HEK293 (cell line): Measurements from ENCODE around the gene EFHD1.

ENCODE experiments used
- CTCF ChIA-PET: fragments of 350-600 bp; formaldehyde crosslinking; extraction: SDS; loops from one replicate; lab custom pipeline; 2021; ENCODE audit warnings: antibody characterized with exemption; lab: Yijun Ruan, JAX
- POLR2A ChIA-PET: fragments of 300-600 bp; formaldehyde crosslinking; extraction: SDS; loops from one replicate; lab custom pipeline; 2020; ENCODE audit warnings: antibody characterized with exemption, inconsistent platforms; lab: Yijun Ruan, JAX
- H3K27ac ChIP-seq: fragments of 200-500 bp; sonication (Bioruptor generic); 2 replicates; pipeline ENCODE4 v1.5.1; 2014; ENCODE audit warnings: low read depth, low read length, control low read depth, inconsistent platforms; ENCODE audit errors: extremely low read depth
- H3K36me3 ChIP-seq, 2 experiments: fragments of 200-500 bp in 1 of 2; sonication (Bioruptor generic) in 1 of 2; 1 replicate in 1 of 2; 2 replicates in 1 of 2; pipeline ENCODE4 v1.5.1; 2014 to 2017; ENCODE audit warnings: inconsistent platforms in 2 of 2, low read length in 2 of 2; ENCODE audit not compliant: control insufficient read depth in 2 of 2, insufficient read depth in 1 of 2
- H3K4me1 ChIP-seq: fragments of 200-500 bp; sonication (Bioruptor generic); 2 replicates; pipeline ENCODE4 v1.5.1; 2014; ENCODE audit warnings: mild to moderate bottlenecking, low read length, inconsistent platforms; ENCODE audit not compliant: control insufficient read depth, insufficient read depth
- H3K4me3 ChIP-seq: 2 replicates; pipeline ENCODE4 v1.5.1; 2011; ENCODE audit warnings: low read depth, mild to moderate bottlenecking, control low read depth, low read length, moderate library complexity
- H3K9me3 ChIP-seq: fragments of 200-500 bp; sonication (Bioruptor generic); 2 replicates; pipeline ENCODE4 v1.5.1; 2014; ENCODE audit warnings: low read depth, low read length, inconsistent platforms; ENCODE audit not compliant: control insufficient read depth, insufficient read depth
- EGR2 ChIP-seq: fragments of 450-650 bp; formaldehyde crosslinking; IDR thresholded peaks from 2 replicates; pipeline ENCODE4 v1.5.1; 2016; ENCODE audit warnings: low read depth, missing biosample characterization, missing genetic modification characterization
- GFI1B ChIP-seq: fragments of 450-650 bp; formaldehyde crosslinking; IDR thresholded peaks from 2 replicates; pipeline ENCODE4 v1.5.1; 2016; ENCODE audit warnings: missing biosample characterization, missing genetic modification characterization
- KLF8 ChIP-seq: fragments of 450-650 bp; formaldehyde crosslinking; IDR thresholded peaks from 2 replicates; pipeline ENCODE4 v1.5.1; 2016; ENCODE audit warnings: missing biosample characterization, missing genetic modification characterization
- SETDB1 ChIP-seq: IDR thresholded peaks from one replicate; pipeline ENCODE4 v1.6.1; 2017; ENCODE audit warnings: mild to moderate bottlenecking, low read length, moderate library complexity, mixed read lengths; ENCODE audit not compliant: insufficient read length
- SP2 ChIP-seq: fragments of 450-650 bp; formaldehyde crosslinking; IDR thresholded peaks from 2 replicates; pipeline ENCODE4 v1.5.1; 2016; ENCODE audit warnings: missing biosample characterization, missing genetic modification characterization
- SP3 ChIP-seq: fragments of 450-650 bp; formaldehyde crosslinking; IDR thresholded peaks from 2 replicates; pipeline ENCODE4 v1.5.1; 2016; ENCODE audit warnings: missing biosample characterization, missing genetic modification characterization
- ZBTB20 ChIP-seq: fragments of 450-650 bp; formaldehyde crosslinking; IDR thresholded peaks from 2 replicates; pipeline ENCODE4 v1.5.1; 2016; ENCODE audit warnings: missing biosample characterization, missing genetic modification characterization
- ZBTB7A ChIP-seq: fragments of 450-650 bp; formaldehyde crosslinking; IDR thresholded peaks from 2 replicates; pipeline ENCODE4 v1.5.1; 2016; ENCODE audit warnings: low read depth, missing biosample characterization, missing genetic modification characterization
- ZIC2 ChIP-seq: fragments of 450-650 bp; formaldehyde crosslinking; IDR thresholded peaks from 2 replicates; pipeline ENCODE4 v1.5.1; 2016; ENCODE audit warnings: missing biosample characterization, missing genetic modification characterization
- ZNF132 ChIP-seq: fragments of 450-650 bp; formaldehyde crosslinking; IDR thresholded peaks from 2 replicates; pipeline ENCODE4 v1.5.1; 2017; ENCODE audit warnings: missing biosample characterization, missing genetic modification characterization, borderline replicate concordance
- ZNF239 ChIP-seq: fragments of 450-650 bp; formaldehyde crosslinking; IDR thresholded peaks from 2 replicates; pipeline ENCODE4 v1.5.1; 2016; ENCODE audit warnings: missing biosample characterization, missing genetic modification characterization
- ZNF335 ChIP-seq: fragments of 450-650 bp; formaldehyde crosslinking; conservative IDR thresholded peaks from 2 replicates; pipeline ENCODE4 v1.5.1; 2016; ENCODE audit warnings: missing biosample characterization, missing genetic modification characterization
- ZNF404 ChIP-seq: fragments of 450-650 bp; formaldehyde crosslinking; IDR thresholded peaks from 2 replicates; pipeline ENCODE4 v1.5.1; 2017; ENCODE audit warnings: missing biosample characterization, missing genetic modification characterization
- ZNF510 ChIP-seq: fragments of 450-650 bp; formaldehyde crosslinking; IDR thresholded peaks from 2 replicates; pipeline ENCODE4 v1.5.1; 2018; ENCODE audit warnings: mild to moderate bottlenecking, missing genetic modification characterization, missing biosample characterization; ENCODE audit not compliant: insufficient replicate concordance
- ZNF529 ChIP-seq: fragments of 450-650 bp; formaldehyde crosslinking; IDR thresholded peaks from 2 replicates; pipeline ENCODE4 v1.5.1; 2017; ENCODE audit warnings: missing genetic modification characterization, missing biosample characterization; ENCODE audit not compliant: insufficient replicate concordance
- ZNF555 ChIP-seq: fragments of 450-650 bp; formaldehyde crosslinking; conservative IDR thresholded peaks from 2 replicates; pipeline ENCODE4 v1.5.1; 2017; ENCODE audit warnings: missing biosample characterization, mild to moderate bottlenecking, missing genetic modification characterization, inconsistent platforms
- ZNF560 ChIP-seq: fragments of 450-650 bp; formaldehyde crosslinking; IDR thresholded peaks from 2 replicates; pipeline ENCODE4 v1.5.1; 2017; ENCODE audit warnings: missing biosample characterization, missing genetic modification characterization, borderline replicate concordance
- ZNF571 ChIP-seq: fragments of 450-650 bp; formaldehyde crosslinking; IDR thresholded peaks from 2 replicates; pipeline ENCODE4 v1.5.0; 2017; ENCODE audit warnings: missing biosample characterization, missing genetic modification characterization
- ZNF621 ChIP-seq: fragments of 450-650 bp; formaldehyde crosslinking; IDR thresholded peaks from 2 replicates; pipeline ENCODE4 v1.5.1; 2017; ENCODE audit warnings: missing biosample characterization, missing genetic modification characterization
- ZNF677 ChIP-seq: fragments of 450-650 bp; IDR thresholded peaks from 2 replicates; pipeline ENCODE4 v1.5.0; 2018; ENCODE audit warnings: missing biosample characterization, mild to moderate bottlenecking, missing genetic modification characterization, moderate library complexity
- ZNF776 ChIP-seq: fragments of 450-650 bp; formaldehyde crosslinking; IDR thresholded peaks from 2 replicates; pipeline ENCODE4 v1.5.0; 2017; ENCODE audit warnings: missing biosample characterization, missing genetic modification characterization, borderline replicate concordance
- ZNF791 ChIP-seq: fragments of 450-650 bp; formaldehyde crosslinking; IDR thresholded peaks from 2 replicates; pipeline ENCODE4 v1.5.1; 2016; ENCODE audit warnings: missing biosample characterization, missing genetic modification characterization
- TF ChIP-seq, protein P1 (sequence below): fragments of 450-650 bp; formaldehyde crosslinking; IDR thresholded peaks from 2 replicates; pipeline ENCODE4 v1.5.1; 2016; ENCODE audit warnings: missing biosample characterization, missing genetic modification characterization

EFHD1 gene

DNA sequence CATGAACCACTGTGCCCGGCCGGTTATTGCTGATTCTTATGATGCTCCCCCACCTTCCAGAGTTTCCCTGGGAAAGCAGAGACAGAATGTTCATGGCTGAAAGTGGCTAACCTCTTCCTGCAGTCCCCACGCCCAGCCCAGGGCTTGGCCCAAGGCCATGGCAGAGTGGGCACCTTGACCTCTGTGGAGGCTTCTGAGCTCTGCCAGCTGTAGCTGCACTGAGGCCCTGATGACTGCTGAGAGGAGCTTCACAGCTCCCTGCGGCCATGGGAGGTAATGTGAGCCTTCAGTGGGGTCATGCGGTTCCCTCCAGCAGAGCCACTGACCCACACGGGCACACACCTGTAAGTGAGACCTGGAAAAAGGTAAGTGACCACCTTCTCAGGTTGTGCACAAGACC lies 13.3 kb downstream of the EFHD1 start (continued):
- TF ChIP-seq ZNF791 (no peak), ZNF132 (no peak), ZBTB7A (tag by site-specific recombination) (no peak), ZNF560 (no peak), EGR2 (tag by site-specific recombination) (no peak), GFI1B (no peak), SETDB1 (no peak), ZNF335 (tag by site-specific recombination) (no peak), ZNF621 (tag by site-specific recombination) (no peak), ZNF571 (tag by site-specific recombination) (no peak), ZNF776 (tag by site-specific recombination) (no peak)

DNA sequence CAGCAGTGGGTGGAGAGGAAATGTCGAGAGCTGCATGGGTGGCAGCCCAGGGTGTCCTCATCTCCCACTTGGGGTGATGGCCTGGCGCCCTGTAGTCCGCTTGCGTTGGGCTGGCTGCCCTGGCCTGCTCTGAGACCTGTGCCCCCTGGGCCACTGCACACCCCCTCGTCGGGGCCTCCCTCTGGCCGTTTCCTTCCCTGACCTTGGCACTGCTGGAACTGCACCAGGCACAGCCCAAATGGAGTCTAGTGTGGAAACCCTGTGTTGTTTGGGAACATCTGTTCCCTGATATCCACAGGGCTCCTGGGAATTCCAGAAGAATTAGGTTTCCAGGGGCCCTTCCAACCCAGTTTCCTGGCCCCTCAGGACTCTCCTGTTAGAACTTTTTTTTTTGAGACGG lies 13.9 kb downstream of the EFHD1 start:
- peaks cover 3% of the 10 kb centered on the region; the same call in 1 of the 2 replicates for H3K4me1 ChIP-seq

DNA sequence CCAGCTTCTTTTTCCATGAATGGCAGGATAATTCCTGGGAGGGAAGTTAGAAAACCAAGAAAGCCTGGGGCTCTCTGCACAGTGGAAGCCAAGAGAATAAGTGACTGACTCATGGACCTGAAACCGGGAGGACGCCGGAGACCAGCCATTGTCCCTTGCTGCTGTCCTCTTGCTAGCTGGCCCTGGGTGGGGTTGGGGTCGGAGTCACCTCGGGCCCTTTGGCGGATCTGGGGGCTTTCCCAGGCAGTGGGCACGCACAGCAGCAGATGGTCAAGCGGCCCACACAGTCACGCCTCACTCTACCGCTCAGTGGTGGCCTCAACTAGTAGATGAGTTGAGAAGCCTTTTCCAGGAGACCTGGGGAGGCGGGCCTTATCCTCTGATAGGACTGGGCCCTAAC lies 15.6 kb downstream of the EFHD1 start:
- peaks cover 3% of the 10 kb centered on the region; the same call in 1 of the 2 replicates for H3K4me1 ChIP-seq
- TF ChIP-seq SP2 (no peak), ZNF510 (tag by site-specific recombination) (no peak), EGR2 (tag by site-specific recombination) (no peak), ZBTB20 (tag by site-specific recombination) (no peak), ZNF677 (tag by site-specific recombination) (no peak), ZNF555 (tag by site-specific recombination) (no peak), ZNF529 (no peak), ZNF239 (tag by site-specific recombination) (no peak), ZNF560 (no peak), KLF8 (no peak), SP3 (tag by site-specific recombination) (no peak), ZNF132 (no peak)
- TF ChIP-seq, protein P1, sequence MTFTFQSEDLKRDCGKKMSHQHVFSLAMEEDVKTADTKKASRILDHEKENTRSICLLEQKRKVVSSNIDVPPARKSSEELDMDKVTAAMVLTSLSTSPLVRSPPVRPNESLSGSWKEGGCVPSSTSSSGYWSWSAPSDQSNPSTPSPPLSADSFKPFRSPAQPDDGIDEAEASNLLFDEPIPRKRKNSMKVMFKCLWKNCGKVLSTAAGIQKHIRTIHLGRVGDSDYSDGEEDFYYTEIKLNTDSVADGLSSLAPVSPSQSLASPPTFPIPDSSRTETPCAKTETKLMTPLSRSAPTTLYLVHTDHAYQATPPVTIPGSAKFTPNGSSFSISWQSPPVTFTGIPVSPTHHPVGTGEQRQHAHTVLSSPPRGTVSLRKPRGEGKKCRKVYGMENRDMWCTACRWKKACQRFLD (tag by site-specific recombination) = no peak
- ChIA-PET CTCF (interaction anchor here (0.7 kb wide), 1 partner anchor 44 kb away, joined by 3 read pairs; no protein-coding TSS in a partner anchor), POLR2A (no interaction called here)
- no peak overlapping the region for H3K4me3 ChIP-seq
- no peaks in the 10 kb centered on the region for H3K9me3 ChIP-seq
- no peak overlapping the region for H3K27ac ChIP-seq
- H3K36me3 ChIP-seq = no peaks in the 10 kb centered on the region

More for the DNA sequence above, 13.9 kb downstream of the EFHD1 start:
- H3K27ac ChIP-seq = no peak overlapping the region
- no peaks in the 10 kb centered on the region for H3K36me3 ChIP-seq
- ChIA-PET POLR2A (no interaction called here), CTCF (interaction anchor here (0.5 kb wide), 1 partner anchor 983 kb away, joined by 3 read pairs; no protein-coding TSS in a partner anchor)
- H3K4me3 ChIP-seq = no peak overlapping the region
- TF ChIP-seq ZIC2 (tag by site-specific recombination) = 0 out of 2 replicates have a peak, but pooled peaks have one; percentile 3
- TF ChIP-seq ZNF404 (tag by site-specific recombination) = no peak
- H3K9me3 ChIP-seq = no peaks in the 10 kb centered on the region
